HepG2 (cell line): ENCODE results near the gene NAV2. TPM values are rescaled to one million over a fixed set of nuclear protein-coding genes. Genes with fewer than 3 reads are reported as not detected.

Experiments
- ATAC-seq: fragments of 200-7000 bp; cut with Tn5 transposase; 3 replicates; pipeline ENCODE4 v1.9.1; 2020; ENCODE audit warnings: mild to moderate bottlenecking, moderate library complexity
- BruUV-seq: library from RNA; stranded (reverse); fragments of 400-500 nt; replicated peaks from 2 replicates; lab custom pipeline; 2021; lab: Mats Ljungman, UMichigan
- CTCF ChIA-PET: fragments of 300-600 bp; formaldehyde crosslinking; extraction: SDS; loops from one replicate; lab custom pipeline; 2021; ENCODE audit warnings: low total read pairs, inconsistent platforms, low intra/inter-chr PET ratio; lab: Yijun Ruan, JAX
- POLR2A ChIA-PET: fragments of 350-600 bp; sonication (Branson Sonifier 250); formaldehyde crosslinking; loops from one replicate; lab custom pipeline; 2020; ENCODE audit warnings: antibody characterized with exemption, inconsistent platforms; lab: Yijun Ruan, JAX
- DNase-seq: peaks from one replicate; pipeline ENCODE4 v3.0.0-alpha.2; 2015; ENCODE audit warnings: low spot score
- FAIRE-seq: peaks from 3 replicates; lab custom pipeline; 2011; peaks lifted over from hg19 to GRCh38; lab: Jason Lieb, UNC
- H2AFZ ChIP-seq: one replicate; pipeline ENCODE4 v1.6.1; 2011; ENCODE audit warnings: low read length, inconsistent platforms
- H3K27ac ChIP-seq: fragments of 300-600 bp; 3 replicates; pipeline ENCODE4 v1.8.0; 2011; ENCODE audit warnings: mixed run types, mild to moderate bottlenecking, mixed read lengths, low read length, inconsistent platforms; ENCODE audit not compliant: insufficient read depth; ENCODE audit errors: extremely low read length
- H3K27me3 ChIP-seq, 2 experiments: fragments of 200-600 bp in 1 of 2; 2 replicates in 1 of 2; 3 replicates in 1 of 2; pipeline versions ENCODE4 v1.6.0 to v1.8.0; 2011; ENCODE audit warnings: low read length in 2 of 2, mild to moderate bottlenecking in 2 of 2, moderate library complexity in 2 of 2, inconsistent platforms in 1 of 2; ENCODE audit not compliant: insufficient read depth in 2 of 2, control insufficient read depth in 1 of 2
- H3K36me3 ChIP-seq, 2 experiments: fragments of 200-600 bp in 1 of 2; replicated peaks in 1 of 2; 2 replicates in 1 of 2; 3 replicates in 1 of 2; pipeline versions ENCODE4 v1.5.1 to v1.8.0; 2011; ENCODE audit warnings: low read length in 2 of 2, inconsistent platforms in 1 of 2; ENCODE audit not compliant: insufficient read depth in 2 of 2, control insufficient read depth in 1 of 2
- H3K4me1 ChIP-seq: 2 replicates; pipeline ENCODE4 v1.5.1; 2012; ENCODE audit warnings: low read length, inconsistent platforms; ENCODE audit not compliant: insufficient read depth
- H3K4me2 ChIP-seq: 2 replicates; pipeline ENCODE4 v1.6.0; 2011; ENCODE audit warnings: low read depth, low read length, inconsistent platforms
- H3K4me3 ChIP-seq, 3 experiments: fragments of 200-600 bp in 1 of 3; sonication (generic), shearing (Covaris generic) in 1 of 3; replicated peaks in 1 of 3; 2 replicates each; pipeline ENCODE4 v1.5.1; 2011 to 2016; ENCODE audit warnings: low read length in 3 of 3, inconsistent platforms in 2 of 3, low read depth in 2 of 3, mild to moderate bottlenecking in 2 of 3, control low read depth in 1 of 3, mixed read lengths in 1 of 3; ENCODE audit not compliant: insufficient read depth in 1 of 3
- H3K79me2 ChIP-seq: one replicate; pipeline ENCODE4 v1.6.1; 2011; ENCODE audit warnings: low read length, inconsistent platforms; ENCODE audit not compliant: insufficient read depth
- H3K9ac ChIP-seq: 2 replicates; pipeline ENCODE4 v1.6.0; 2011; ENCODE audit warnings: mild to moderate bottlenecking, low read depth, low read length, inconsistent platforms; ENCODE audit not compliant: insufficient read depth
- H3K9me3 ChIP-seq: 2 replicates; pipeline ENCODE4 v1.5.1; 2012; ENCODE audit warnings: mild to moderate bottlenecking, low read length
- H4K20me1 ChIP-seq: 2 replicates; pipeline ENCODE4 v1.6.0; 2011; ENCODE audit warnings: inconsistent platforms, mild to moderate bottlenecking, low read length, moderate library complexity; ENCODE audit not compliant: insufficient read depth
- PRDM15 ChIP-seq: sonication (generic); formaldehyde crosslinking; IDR thresholded peaks from 2 replicates; pipeline ENCODE4 v1.4.0; 2020; ENCODE audit warnings: missing genetic modification reagents
- REST ChIP-seq, 2 experiments: IDR thresholded peaks; 2 replicates each; pipeline ENCODE4 v1.6.1; 2011 to 2012; ENCODE audit warnings: low read length in 2 of 2, borderline replicate concordance in 1 of 2, low read depth in 1 of 2, mild to moderate bottlenecking in 1 of 2, moderate library complexity in 1 of 2
- WGBS: methylation state at CpG from one replicate; pipeline ENCODE4 v1.1.6; 2017; ENCODE audit warnings: low lambda C conversion rate; 5-methylcytosine and 5-hydroxymethylcytosine counted together
- in situ Hi-C: cut with HindIII; loops from 2 replicates; pipeline ENCODE4 v1.10.0; 2017; ENCODE audit warnings: low pct_unique_long_range_greater_than_20kb; ENCODE audit not compliant: extremely low pct_ligation_motif_present
- intact Hi-C: fragments of 100-400 bp; cut with micrococcal nuclease; formaldehyde crosslinking; loops from one replicate; pipeline ENCODE4 v1.10.0; 2022; ENCODE audit not compliant: unreplicated experiment
- polyA plus RNA-seq, 8 experiments: library from polyadenylated mRNA; depleted of rRNA in 3 of 8; stranded (reverse) in 7 of 8; unstranded in 1 of 8; fragments of >200 nt; fragmentation: Illumina TruSeq in 4 of 8; extraction: Trizol in 4 of 8; gene quantifications; 2 replicates each; pipeline versions ENCODE4 v1.2.1 to v1.2.3, GENCODE V29; 2011 to 2016; ENCODE audit warnings: low read depth in 4 of 8, missing spikeins in 1 of 8, mixed read lengths in 1 of 8; ENCODE audit not compliant: insufficient read depth in 1 of 8
- total RNA-seq, 5 experiments: library from RNA; depleted of rRNA; stranded (reverse); fragments of >200 nt; fragmentation: Illumina TruSeq; extraction: Trizol; gene quantifications; 2 replicates each; pipeline ENCODE4 v1.2.3, GENCODE V29; 2016; ENCODE audit warnings: low read depth in 1 of 5

NAV2 gene
- total and polyA plus RNA-seq, 2 of the 13 experiments (the other 11 are each of a cell fraction or from before 2014, with no cell fraction given), result 9.3 to 34.6 TPM

GRCh38 chr11:19766206-19766605, 53.6 kb downstream of the NAV2 start:
- WGBS, result 0% methylated on average over 2 of the region's 3 CpGs
- no peak overlapping the region for H2AFZ ChIP-seq
- no TSS peak for BruUV-seq
- H3K27ac ChIP-seq, result no peak overlapping the region
- no peaks in the 10 kb centered on the region for H3K79me2 ChIP-seq
- peak in 1 of 2 experiments; percentile 78; a peak in 3 of 4 replicates for TF ChIP-seq REST (IDR thresholded peaks at IDR 0.05; ENCODE audit: borderline replicate concordance in 1 of 2, low read depth in 1 of 2, low read length in 2 of 2)
- TF ChIP-seq PRDM15 (CRISPR knock-in tag), result no peak
- POLR2A ChIA-PET, result no interaction called here
- no peak for FAIRE-seq
- CTCF ChIA-PET, result no interaction called here
- DNase-seq, result no peak
- no peaks in the 10 kb centered on the region for H3K9me3 ChIP-seq
- peaks cover 2 to 7% of the 10 kb centered on the region in 2 experiments; a peak in 3 of 5 replicates for H3K27me3 ChIP-seq
- no peak overlapping the region for H3K9ac ChIP-seq
- no peaks in the 10 kb centered on the region for H4K20me1 ChIP-seq
- H3K4me2 ChIP-seq, result no peak overlapping the region
- in situ Hi-C loops (no loop called here), intact Hi-C loops (no loop called here)
- H3K4me3 ChIP-seq, result no peak overlapping the region
- ATAC-seq, result no peak
- H3K4me1 ChIP-seq, result no peaks in the 10 kb centered on the region
- H3K36me3 ChIP-seq, result no peaks in the 10 kb centered on the region
